NCI-H146 (cell line): ENCODE results near the gene HTR4.

Experiments used
- DNase-seq: peaks from one replicate; lab custom pipeline; 2025; lab: John Stamatoyannopoulos, UW

HTR4 gene

DNA sequence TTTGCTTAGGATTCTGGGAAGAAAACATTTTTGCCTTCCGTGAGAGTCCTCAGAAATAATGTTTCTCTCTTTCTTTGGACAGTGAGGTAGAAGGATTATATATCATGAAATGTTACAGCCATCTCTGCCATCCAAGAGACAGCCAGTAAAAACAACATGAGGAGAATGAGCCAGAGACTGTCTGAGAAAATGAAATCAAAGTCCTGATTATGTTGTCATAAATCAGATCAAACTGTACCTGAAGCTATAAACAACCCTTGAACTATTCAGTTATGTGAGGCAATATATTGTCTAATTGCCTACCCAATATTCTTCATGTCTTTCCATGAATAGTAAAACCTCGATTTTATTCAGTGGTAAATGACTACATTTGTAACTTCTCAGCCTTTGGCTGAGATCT is 9.2 kb upstream of the HTR4 start:
- no peak for DNase-seq

DNA sequence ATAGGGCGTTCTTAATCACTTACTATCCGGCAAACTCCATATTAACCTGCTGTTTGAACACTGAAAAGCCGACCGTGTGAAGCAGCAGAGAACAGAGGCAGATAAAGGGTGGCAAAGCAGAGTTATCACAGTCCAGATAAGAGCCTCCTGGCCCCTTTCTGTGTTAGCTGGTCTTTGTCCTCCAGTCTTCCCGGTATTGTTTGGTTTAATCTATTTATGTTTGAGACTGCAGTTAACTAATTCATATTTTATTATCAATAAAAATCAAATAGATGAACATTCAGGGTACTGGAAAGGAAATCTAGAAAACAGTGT is 6.0 kb upstream of the HTR4 start:
- no peak for DNase-seq

DNA sequence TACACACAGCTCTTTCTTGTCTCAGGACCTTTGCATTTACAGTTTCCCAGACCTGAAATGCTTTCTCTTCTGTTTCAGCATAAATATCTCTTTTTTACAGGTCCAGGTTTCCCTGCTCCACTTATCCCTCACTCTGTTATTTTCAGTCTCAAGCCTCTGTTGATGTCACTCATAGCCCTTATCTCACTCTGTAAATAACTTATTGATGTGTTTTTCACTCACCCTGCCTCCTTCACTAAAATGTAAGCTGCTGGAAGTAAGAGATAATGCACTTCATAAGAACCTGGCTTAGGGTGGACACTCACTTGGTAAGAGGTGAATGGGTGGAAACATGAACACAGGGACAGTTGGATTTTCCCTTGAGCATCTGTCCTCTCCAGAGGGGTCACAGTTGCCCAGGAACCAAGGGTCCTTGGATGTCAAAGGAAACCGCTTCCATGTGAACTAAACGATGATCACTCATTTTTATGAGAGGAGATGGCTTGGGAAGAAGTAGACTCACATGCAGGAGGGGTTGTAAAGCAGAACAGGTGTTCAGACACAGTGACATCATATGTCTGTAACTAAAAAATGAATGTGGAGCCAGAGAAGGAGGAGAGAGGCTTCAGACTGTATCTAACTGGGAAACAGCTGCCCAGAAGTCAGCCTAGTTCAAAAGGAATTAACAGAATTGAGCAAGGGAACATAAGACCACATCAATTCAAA is 5.5 kb upstream of the HTR4 start:
- DNase-seq = no peak

DNA sequence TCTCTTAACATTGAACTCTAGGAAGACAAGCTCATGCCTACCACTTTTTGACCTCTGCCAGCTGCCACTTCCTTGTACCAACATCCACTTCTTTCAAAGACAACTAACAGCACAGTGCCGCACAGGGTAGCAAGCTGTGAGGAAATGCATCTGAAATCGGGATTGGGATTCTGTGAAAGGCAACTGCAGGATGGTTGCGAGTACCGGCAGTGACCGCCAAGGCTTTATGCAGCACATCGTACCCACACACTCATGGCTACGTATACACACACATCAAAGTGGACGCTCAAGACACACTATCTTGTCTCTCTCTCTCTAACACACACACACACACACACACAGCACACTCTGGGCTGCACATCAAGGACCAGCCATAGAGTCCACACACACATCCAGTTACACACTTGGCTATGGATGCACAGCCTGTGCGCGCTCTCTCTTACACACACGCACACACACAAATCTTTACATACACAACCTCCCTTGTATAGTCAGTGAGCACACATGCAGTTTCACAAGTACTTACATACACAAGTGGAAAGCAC is 964 bp downstream of the HTR4 start:
- DNase-seq = no peak

DNA sequence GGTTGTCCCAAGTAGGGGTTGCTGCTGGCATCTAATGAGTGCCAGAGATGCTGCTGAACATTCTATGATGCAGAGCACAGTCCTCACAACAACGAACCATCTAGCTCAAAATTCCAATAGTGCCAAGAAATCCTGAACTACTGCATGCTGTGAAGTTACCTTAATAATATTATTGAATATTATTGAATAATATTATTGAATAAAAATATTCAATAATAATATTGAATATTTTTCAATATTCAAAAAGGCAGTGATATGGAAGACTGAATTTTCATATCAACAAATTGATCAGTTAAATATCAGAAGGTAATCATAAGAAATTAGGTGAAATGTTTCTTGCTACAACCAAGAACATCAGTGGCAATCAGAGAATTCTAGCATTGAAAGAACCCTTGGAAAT is 2.8 kb downstream of the HTR4 start:
- no peak for DNase-seq

DNA sequence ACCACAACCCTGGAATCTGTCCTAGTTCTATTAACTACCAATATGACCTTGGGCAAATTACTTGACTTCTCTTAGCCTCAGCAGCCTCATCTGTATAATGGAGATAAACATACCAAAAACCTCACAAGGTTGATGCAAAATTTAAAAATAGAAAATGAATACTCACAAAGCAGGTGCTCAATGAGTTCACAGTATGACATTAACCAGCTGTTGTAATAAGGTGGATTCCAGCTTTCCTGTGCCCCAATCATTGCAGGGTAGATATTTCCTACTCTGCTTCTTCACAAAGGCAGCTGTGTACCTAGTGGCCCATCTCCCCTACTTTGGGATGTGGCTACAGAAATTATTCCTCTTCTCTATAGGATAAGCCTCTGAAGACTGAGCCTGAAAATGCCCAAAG is 8.8 kb downstream of the HTR4 start:
- DNase-seq = no peak

DNA sequence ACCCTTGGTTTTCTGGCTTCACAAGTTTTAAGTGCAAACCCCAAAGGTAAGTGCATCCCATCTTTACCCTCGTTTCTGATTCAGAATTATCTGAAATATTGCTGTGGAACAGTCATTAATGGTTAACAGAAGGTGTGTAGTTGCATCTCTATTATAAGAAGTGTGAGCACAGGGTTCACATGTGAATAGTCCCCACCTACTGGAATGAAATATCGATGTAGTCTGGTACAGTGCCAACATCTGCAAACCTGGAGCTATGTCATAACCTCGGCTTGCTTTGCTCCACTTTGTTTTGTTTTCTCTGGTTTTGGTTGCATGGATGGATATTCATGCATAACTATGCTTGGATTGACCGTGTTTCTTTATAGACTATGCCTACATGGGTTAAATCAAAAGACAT is 12.6 kb downstream of the HTR4 start:
- DNase-seq = no peak

DNA sequence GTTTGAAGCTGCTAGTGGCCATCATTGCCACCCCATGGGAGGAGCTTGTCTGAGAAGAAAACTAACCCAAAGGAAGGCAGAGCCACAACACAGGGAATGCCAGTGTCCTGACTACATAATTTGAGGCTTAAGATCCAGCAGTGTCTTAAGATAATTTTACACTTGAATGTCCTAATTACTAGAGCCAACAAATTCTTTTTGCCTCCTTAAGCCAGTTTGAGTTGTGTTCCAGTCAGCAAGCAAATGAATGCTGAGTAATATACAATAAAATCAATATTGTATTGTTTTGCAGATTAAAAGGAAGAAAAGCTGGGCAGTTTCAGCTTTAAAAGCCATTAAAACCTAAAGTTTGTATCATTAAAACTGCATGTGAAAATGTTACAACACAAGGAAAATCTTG is 13.9 kb downstream of the HTR4 start:
- no peak for DNase-seq

DNA sequence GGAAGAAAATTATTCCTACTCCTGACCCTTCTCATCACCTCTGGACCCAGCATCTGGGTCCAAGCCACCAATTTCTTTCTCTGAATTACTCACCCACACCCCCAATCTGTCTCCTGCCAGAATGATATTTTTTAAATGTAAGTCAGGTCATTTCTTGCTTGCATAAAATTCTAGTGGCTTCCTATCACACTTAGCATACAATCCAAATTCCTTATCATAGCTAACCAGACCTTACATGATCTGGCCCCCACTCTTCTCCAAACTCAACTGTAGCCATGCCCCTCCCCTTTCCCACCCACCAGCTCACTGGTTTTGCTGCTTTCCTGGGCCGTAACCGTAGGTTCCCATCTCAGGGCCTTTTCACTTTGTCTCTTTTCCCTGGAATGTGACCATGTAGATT is 15.2 kb downstream of the HTR4 start:
- no peak for DNase-seq

DNA sequence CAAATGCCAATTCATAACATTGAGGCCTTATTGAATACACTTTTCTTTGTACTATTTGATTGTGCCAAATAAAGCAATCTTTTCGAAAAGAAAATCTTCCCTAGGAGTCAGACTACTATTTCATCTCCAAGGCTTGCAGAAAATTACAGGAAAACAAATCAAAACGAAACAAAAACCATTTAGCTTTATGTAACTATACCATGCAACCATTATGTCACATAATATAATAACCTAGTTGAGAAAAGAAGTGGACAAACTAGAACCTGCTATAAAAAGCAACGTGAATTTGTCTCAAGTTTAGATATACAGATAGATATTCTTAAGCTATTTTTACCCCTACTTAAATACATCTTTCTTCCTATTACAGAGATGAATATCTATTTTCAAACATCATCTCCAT is 18.0 kb downstream of the HTR4 start:
- no peak for DNase-seq

DNA sequence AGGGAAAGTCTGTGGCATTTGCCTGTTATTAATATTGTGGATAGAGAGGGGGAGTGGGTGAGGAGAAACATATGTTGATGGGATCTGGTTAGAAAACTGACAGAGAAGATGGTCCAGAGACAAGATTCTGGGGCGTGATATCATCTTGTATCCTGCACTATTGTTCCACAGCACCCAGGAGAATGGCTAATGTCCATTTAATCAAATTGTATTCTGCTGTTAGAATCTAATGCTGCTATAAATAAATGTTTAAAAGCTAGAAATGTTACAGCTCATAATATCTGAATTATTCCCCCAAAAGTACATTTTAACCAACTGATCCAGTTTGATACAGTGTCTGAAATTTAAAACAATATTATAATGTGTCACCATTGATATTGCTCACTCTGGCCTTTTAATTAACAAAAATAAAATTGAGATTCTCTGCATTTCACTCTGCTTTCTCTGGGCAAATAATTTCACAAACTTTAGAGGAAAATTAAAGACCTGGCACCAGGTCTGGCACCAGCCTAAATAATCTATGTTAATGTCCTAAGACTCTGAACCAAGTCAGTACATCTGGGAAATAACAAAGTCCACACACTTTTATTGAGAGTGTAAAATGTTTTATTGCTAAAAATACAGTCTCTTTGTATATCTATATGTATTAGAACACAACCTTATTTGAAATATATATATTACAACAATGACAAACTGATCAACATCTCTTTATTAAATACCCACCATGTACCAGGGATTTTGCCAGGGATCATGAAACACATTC is 18.8 kb downstream of the HTR4 start:
- DNase-seq = no peak

DNA sequence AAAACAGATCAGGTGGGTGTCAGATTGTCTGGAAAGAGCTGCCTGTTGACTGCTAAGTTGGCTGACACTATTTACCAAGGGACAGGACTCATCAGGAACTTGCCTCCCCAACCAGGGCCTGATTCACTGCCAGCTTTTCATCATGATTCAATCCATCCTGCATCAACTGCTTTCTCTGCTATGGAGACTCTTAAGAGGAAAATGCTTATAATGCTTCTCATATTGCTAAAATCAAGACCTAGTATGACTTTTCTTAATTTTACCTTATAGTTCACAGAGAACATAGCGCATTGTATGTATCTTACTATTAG is 21.3 kb downstream of the HTR4 start:
- no peak for DNase-seq

DNA sequence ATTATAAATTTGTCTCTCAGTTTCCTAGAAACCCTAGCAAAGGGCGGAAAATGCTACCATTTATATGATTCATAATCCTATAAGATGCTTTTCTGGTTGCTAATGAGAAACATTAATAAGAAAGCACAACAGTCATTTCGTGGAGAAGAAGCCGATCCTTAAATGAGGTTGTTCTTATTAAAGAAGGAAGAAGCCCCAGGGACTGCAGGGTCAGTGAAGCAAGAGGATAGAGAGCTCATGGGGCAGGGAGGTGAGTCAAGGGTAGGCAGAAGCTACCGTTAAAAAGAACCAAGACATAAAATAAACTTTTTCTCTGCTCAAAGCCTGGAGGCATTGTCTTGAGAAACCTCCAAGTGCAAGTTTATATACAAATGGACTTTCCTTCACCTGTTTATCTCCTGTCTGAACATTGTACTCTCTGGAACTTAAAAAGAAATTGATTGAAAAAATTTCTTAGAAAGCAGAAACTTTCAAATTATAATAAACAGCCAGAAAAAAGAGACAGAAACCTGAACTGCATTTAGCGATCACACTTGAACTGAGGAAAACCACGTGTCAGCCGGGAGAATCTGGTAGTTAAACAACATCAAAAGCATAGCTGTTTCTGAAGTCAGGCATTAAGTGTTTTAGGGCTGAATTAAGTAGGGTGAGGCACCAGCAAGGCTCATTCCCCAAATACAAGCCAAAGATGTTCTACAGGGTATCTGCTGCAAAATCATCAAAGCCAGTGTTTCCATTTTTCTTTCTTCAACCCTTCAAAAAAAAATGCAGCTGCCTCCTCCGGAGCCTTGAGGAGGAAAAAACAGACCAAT is 21.9 kb downstream of the HTR4 start:
- no peak for DNase-seq

DNA sequence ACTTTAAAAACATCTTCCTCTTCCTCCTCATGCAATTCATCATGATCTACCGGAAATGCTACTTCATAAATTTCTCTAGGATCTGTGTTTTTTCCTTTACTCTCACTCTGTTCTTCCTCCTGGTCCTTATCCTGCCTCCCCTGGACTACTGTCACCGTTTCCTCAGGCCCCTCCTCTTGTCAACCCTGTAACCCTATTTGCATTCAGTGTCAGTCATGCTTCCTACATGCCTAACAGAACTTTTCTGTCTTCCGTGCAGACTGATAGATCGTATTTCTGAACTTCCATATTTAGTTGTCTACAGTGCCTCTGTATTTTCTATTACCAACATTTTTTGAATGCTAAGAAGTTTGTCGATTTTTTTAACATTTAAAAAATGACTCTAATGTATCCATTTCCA is 27.3 kb downstream of the HTR4 start:
- no peak for DNase-seq

DNA sequence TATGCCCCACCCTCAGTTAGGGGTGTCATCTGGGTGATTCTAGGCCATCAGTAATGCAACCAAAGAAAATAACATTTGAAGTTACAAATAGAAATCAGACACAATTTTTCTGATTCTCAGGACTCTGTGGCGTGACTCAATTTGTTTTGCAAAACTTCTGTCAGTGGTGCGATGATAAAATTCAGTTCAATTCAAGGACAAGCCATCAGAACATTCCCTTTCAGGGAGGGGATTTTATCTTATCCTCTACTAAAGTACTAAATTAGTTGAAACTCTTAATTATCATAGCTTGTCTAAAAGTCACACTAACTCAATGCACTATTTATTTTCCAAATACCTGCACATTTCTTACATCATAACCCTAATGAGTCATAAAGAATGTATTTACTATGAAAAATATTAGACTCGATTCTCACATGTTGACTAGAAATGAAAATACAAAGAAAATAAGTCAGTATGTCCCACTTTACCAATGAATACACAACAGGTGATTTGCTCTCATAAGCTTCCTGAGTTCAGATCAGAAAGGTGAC is 28.2 kb downstream of the HTR4 start:
- DNase-seq = no peak

DNA sequence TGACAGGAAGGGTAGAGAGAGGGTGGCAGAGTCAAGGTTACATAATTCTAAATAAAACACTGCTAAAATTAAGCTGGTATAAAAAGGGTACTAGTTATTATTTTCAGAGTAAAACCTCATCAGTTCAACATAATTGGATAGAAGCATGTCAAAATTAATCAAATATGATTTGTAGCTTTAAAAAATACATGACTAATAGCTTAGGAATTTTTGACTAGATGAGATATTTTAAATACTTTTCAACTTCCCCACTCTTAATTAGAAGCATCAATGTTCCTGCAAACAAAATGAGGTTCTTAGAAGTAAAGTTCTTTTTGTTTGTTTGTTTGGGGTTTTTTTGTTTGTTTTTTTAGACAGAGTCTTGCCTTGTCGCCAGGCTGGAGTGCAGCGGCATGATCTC is 29.1 kb downstream of the HTR4 start:
- no peak for DNase-seq

DNA sequence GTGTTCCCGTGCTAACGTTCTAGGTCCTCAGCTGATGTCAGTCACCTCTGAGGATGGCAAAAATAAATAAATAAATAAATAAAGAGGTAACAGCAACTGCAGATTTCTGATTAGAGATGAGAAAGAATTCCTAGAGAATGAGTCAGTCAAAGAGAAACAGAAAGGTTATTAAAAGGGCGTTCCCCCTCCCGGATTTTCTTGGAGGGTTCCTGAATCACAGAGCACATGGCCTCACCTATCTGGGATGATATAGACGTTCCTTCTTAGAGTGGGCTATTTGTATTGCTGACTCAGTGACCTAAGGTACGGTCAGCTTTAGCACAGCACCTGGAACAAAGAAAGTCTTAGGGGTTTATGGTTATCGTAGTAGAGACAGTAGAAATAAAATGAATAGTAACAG is 30.6 kb downstream of the HTR4 start:
- DNase-seq = no peak

DNA sequence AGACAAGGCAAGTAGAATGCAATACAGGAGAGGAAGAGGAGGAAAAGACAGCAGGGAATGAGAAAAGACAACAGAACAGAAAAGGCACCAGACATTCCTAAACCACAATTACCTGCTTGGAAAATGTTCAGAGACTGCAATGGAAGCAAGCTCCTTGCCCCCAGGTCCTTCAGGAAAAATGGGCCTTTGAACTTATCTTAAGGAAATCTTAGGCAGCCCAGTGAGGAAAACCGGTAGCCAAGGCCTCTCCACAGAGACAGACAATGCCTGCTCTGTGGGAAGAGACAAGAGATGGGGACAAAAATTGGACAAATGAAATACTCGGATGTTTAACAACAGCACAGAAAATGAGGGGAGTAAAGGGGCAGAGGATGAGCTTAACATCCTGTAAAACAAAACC is 31.2 kb downstream of the HTR4 start:
- no peak for DNase-seq

DNA sequence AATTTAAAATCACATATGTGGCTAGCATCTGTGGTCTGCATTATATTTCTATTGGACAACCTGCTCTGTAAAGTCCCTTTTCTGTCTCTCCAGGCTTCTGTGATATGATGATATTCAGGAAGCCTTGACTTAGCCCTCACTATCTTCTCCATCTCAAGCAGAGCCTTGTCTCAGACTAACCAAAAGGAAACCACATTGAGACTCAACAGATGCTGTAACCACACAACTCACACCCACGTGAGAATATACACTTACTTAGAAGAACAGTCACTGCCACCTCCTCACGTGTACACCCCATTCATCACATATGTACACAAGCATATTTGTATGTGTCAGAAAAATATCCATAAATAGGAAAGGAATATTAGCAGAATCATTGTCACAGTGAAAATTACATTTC is 33.6 kb downstream of the HTR4 start:
- no peak for DNase-seq

DNA sequence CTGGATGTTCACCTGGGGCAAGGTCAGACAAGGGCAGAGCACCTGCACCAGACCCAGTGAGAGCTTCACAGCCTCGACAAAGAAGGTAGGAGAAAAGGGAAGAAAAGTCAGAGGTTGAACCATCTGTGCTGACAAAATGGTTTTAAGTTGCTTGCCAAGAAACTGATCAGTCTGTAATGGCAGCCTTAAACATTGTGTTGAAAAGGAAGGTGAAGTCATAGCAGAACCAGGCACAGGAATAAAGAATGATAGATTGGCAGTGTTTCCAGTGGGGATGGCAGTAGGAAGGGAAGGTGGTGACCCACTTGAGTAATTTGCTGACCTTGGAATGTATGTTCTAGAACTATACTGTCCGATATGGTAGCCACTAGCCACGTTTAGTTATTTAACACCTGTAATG is 34.2 kb downstream of the HTR4 start:
- DNase-seq = no peak

DNA sequence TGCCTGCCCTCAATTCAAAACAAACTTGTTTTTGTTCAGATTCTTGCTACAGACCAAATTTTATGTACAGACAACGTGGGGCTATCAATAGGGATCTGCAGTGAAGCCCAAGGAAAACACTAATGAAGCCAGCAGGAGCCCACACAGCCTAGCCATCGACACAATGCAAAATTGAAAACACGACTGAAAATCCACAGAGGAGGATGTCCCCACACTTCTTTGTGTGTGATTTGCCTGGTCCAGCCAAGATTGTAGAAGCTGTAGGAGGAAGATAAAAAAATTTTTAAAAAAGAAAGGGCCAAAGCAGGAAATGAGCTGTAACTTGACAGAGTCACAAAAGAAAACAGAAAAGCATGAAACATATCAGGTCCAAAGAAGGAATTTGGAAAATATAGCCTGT is 34.8 kb downstream of the HTR4 start:
- no peak for DNase-seq

DNA sequence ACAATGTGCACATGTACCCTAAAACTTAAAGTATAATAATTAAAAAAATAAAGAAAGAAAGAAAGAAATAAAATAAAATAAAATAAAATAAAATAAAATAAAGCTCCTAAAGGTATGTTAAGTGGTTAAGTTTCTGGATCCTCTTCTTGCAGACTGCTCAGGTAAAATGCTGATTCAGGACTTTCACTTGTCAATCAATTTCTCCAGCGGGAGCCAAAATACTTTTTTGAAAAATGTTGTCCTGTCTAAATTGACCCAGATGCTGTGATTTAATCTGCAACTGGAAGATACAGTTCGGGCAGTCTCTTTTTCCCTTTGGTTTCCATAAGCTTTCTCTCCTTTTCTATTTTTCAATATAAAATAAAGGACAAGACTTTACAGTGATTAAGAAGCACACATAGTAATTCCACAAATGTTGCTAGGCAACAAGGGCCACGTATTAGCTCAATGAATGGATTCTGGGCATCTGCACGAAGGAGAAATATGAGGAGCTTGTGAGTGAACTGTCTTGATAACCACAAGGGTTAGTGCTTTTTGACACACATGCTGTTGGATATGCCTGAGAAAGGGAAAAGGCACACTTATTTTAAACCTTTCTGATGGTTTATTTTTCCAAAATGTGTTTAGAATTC is 38.6 kb downstream of the HTR4 start:
- DNase-seq = no peak
